HG03095 (cell line): ENCODE measurements around the gene SYMPK.

Experiments used
- ATAC-seq: cut with Tn5 transposase; IDR thresholded peaks from one replicate; pipeline ENCODE4 v1.9.1; 2021; ENCODE audit warnings: moderate library complexity; ENCODE audit not compliant: unreplicated experiment

The SYMPK gene

GRCh38 chr19:45886427-45887199 is 23.7 kb upstream of the SYMPK start:
- peak; percentile 46 for ATAC-seq

- ATAC-seq: peak; percentile 31
Observed at GRCh38 chr19:45885556-45886426, 22.8 kb upstream of the SYMPK start, which contains the start of gene IRF2BP1. IRF2BP1 (minus strand) TSS chr19:45886141; CDS start chr19:45885774, 367 bp downstream.

GRCh38 chr19:45884682-45885555 is 22.0 kb upstream of the SYMPK start:
- no peak for ATAC-seq

- no peak for ATAC-seq
Observed at GRCh38 chr19:45883881-45884681, 21.1 kb upstream of the SYMPK start.

GRCh38 chr19:45883586-45883880 is 20.6 kb upstream of the SYMPK start:
- ATAC-seq: no peak

GRCh38 chr19:45882652-45883585 is 20.0 kb upstream of the SYMPK start:
- no peak for ATAC-seq

- no peak for ATAC-seq
Observed at GRCh38 chr19:45881909-45882528, 19.1 kb upstream of the SYMPK start.

- no peak for ATAC-seq
Observed at GRCh38 chr19:45881082-45881908, 18.3 kb upstream of the SYMPK start.

- no peak for ATAC-seq
Observed at GRCh38 chr19:45879971-45880370, 17.0 kb upstream of the SYMPK start.

- ATAC-seq: no peak
Observed at GRCh38 chr19:45879055-45879454, 16.1 kb upstream of the SYMPK start.

- ATAC-seq: no peak
Observed at GRCh38 chr19:45878043-45878794, 15.3 kb upstream of the SYMPK start.

GRCh38 chr19:45876411-45877197 is 13.7 kb upstream of the SYMPK start:
- ATAC-seq: no peak

- ATAC-seq: no peak
Observed at GRCh38 chr19:45876161-45876410, 13.1 kb upstream of the SYMPK start.

- ATAC-seq: no peak
Observed at GRCh38 chr19:45874620-45874966, 11.6 kb upstream of the SYMPK start.

GRCh38 chr19:45873219-45873772 is 10.3 kb upstream of the SYMPK start:
- no peak for ATAC-seq

GRCh38 chr19:45872095-45872919 is 9.4 kb upstream of the SYMPK start:
- no peak for ATAC-seq
